ENCODE measurements around the gene GUCY1A2. TPM values are rescaled to one million over a fixed set of nuclear protein-coding genes. Genes with fewer than 3 reads are reported as not detected.

The GUCY1A2 gene
- total RNA-seq, 1 experiment from 2014 or later: 0.10 TPM

DNA sequence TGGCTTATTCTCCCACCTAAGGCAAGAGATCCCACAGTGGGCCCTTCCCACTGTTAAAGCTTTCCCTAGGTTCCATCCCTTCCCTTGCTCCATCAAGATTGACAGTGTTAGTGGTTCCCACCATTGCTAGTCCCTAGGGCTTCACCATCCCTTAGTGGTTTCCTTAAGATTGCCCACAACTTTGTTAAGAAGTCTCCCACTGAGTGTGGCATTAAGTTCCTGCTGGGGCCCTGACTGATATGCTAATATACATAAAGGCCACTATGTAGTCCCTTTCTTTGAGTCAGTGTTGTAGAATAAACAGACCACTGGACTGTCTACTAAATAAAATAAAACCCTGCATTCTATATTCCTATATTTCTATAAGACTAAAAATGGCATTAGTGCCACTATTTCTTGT lies 176.1 kb downstream of the GUCY1A2 start:
- H3K4me2 ChIP-seq (ENCODE audit: low read length): no peak overlapping the region
- ChIA-PET CTCF (no interaction called here), RAD21 (ENCODE audit: low non-redundant PET in 1 of 2, low total read pairs in 2 of 2, uncharacterized antibody in 2 of 2, unreplicated experiment in 2 of 2) (no interaction called here), POLR2A (no interaction called here)
- H2AFZ ChIP-seq (ENCODE audit: low read depth, low read length, poor library complexity, severe bottlenecking): no peak overlapping the region
- H4K20me1 ChIP-seq (ENCODE audit: insufficient read depth): no peaks in the 10 kb centered on the region
- BruUV-seq (replicated peaks): no TSS peak
- no peaks in the 10 kb centered on the region for H3K36me3 ChIP-seq (ENCODE audit: control insufficient read depth in 1 of 2, insufficient read depth in 2 of 2, low read length in 2 of 2)
- H3K4me3 ChIP-seq (replicated peaks in 1 of 2; ENCODE audit: low read depth in 1 of 2, low read length in 2 of 2): no peak overlapping the region
- no peak for DNase-seq (ENCODE audit: low read depth, low spot score)
- H3K9ac ChIP-seq (ENCODE audit: low read length): no peak overlapping the region
- no peaks in the 10 kb centered on the region for H3K4me1 ChIP-seq (ENCODE audit: control insufficient read depth in 1 of 2, insufficient read depth in 2 of 2, low read length in 2 of 2)
- no peaks in the 10 kb centered on the region for H3K79me2 ChIP-seq (ENCODE audit: insufficient read depth, low read length)
- H3K27ac ChIP-seq (ENCODE audit: low read depth, low read length): no peak overlapping the region
- no peaks in the 10 kb centered on the region for H3K9me3 ChIP-seq (ENCODE audit: control insufficient read depth in 1 of 2, insufficient read depth in 1 of 2, low read depth in 1 of 2, low read length in 2 of 2)
- H3K27me3 ChIP-seq (ENCODE audit: insufficient read depth, low read length): 0 out of 2 replicates have a peak, but pooled peaks cover 4% of the 10 kb centered on the region
- no peak for ATAC-seq
- no peaks in the 10 kb centered on the region for H3K9me2 ChIP-seq (ENCODE audit: insufficient read depth)
- intact Hi-C loops (cut with micrococcal nuclease): no loop called here
- TF ChIP-seq YY1 (IDR thresholded peaks at IDR 0.05; ENCODE audit: extremely low read depth, insufficient replicate concordance, low read depth, low read length): no peak
- TF ChIP-seq POLR2AphosphoS5 (IDR thresholded peaks at IDR 0.05; ENCODE audit: low read depth, low read length): no peak
- TF ChIP-seq, protein P1, sequence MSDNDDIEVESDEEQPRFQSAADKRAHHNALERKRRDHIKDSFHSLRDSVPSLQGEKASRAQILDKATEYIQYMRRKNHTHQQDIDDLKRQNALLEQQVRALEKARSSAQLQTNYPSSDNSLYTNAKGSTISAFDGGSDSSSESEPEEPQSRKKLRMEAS (IDR thresholded peaks at IDR 0.05): no peak
- no peak for TF ChIP-seq SRF (IDR thresholded peaks at IDR 0.05; ENCODE audit: low read depth)
- TF ChIP-seq CEBPB (IDR thresholded peaks at IDR 0.05; ENCODE audit: low read depth): no peak
- TF ChIP-seq ELF1 (IDR thresholded peaks at IDR 0.05; ENCODE audit: borderline replicate concordance, low read depth): no peak
- no peak for TF ChIP-seq ZNF274 (IDR thresholded peaks at IDR 0.05; ENCODE audit: low read depth, low read length)
- TF ChIP-seq CBX3 (IDR thresholded peaks at IDR 0.05; ENCODE audit: low read depth): no peak
- TF ChIP-seq, protein P2, sequence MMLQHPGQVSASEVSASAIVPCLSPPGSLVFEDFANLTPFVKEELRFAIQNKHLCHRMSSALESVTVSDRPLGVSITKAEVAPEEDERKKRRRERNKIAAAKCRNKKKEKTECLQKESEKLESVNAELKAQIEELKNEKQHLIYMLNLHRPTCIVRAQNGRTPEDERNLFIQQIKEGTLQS (IDR thresholded peaks at IDR 0.05): no peak
- no peak for TF ChIP-seq RAD21 (IDR thresholded peaks at IDR 0.05; ENCODE audit: low read depth)
- TF ChIP-seq FOSL1 (IDR thresholded peaks at IDR 0.05; ENCODE audit: low read depth): no peak
- TF ChIP-seq POLR2A (IDR thresholded peaks at IDR 0.05; ENCODE audit: borderline replicate concordance, extremely low read depth, insufficient read depth, insufficient read length): no peak

DNA sequence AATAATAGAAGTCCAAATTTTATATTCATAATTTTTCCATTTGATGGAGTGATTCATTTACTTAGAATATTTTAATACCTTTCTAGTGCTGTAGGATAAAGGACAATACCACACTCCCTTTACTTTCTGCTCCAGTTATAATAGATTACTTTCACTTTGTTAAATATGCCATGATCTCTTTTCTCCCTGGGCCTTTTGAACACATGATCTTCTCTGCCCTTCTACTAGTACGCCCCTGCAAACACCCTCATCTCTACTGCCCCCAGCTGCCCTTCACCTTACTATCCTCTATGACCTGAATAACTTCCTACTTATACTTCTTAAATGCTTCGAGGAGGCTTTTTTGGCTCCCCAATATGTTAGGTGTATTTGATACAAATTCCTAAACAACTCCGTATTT lies 177.3 kb downstream of the GUCY1A2 start:
- Histone ChIP-seq H3K9me3 (ENCODE audit: control insufficient read depth in 1 of 2, insufficient read depth in 1 of 2, low read depth in 1 of 2, low read length in 2 of 2) (no peaks in the 10 kb centered on the region), H3K4me1 (ENCODE audit: control insufficient read depth in 1 of 2, insufficient read depth in 2 of 2, low read length in 2 of 2) (no peaks in the 10 kb centered on the region), H3K27ac (ENCODE audit: low read depth, low read length) (no peak overlapping the region), H3K9ac (ENCODE audit: low read length) (no peak overlapping the region), H3K9me2 (ENCODE audit: insufficient read depth) (no peaks in the 10 kb centered on the region), H2AFZ (ENCODE audit: low read depth, low read length, poor library complexity, severe bottlenecking) (no peak overlapping the region), H3K4me2 (ENCODE audit: low read length) (no peak overlapping the region), H3K27me3 (ENCODE audit: insufficient read depth, low read length) (0 out of 2 replicates have a peak, but pooled peaks cover 4% of the 10 kb centered on the region), H3K4me3 (replicated peaks in 1 of 2; ENCODE audit: low read depth in 1 of 2, low read length in 2 of 2) (no peak overlapping the region), H3K79me2 (ENCODE audit: insufficient read depth, low read length) (no peaks in the 10 kb centered on the region), H4K20me1 (ENCODE audit: insufficient read depth) (no peaks in the 10 kb centered on the region), H3K36me3 (ENCODE audit: control insufficient read depth in 1 of 2, insufficient read depth in 2 of 2, low read length in 2 of 2) (no peaks in the 10 kb centered on the region)
- TF ChIP-seq EZH2phosphoT487 (IDR thresholded peaks at IDR 0.05; ENCODE audit: borderline replicate concordance) (no peak), SIN3A (IDR thresholded peaks at IDR 0.05; ENCODE audit: low read depth) (no peak), RAD21 (IDR thresholded peaks at IDR 0.05; ENCODE audit: low read depth) (no peak), JUND (IDR thresholded peaks at IDR 0.05) (no peak)
- TF ChIP-seq, protein P3, sequence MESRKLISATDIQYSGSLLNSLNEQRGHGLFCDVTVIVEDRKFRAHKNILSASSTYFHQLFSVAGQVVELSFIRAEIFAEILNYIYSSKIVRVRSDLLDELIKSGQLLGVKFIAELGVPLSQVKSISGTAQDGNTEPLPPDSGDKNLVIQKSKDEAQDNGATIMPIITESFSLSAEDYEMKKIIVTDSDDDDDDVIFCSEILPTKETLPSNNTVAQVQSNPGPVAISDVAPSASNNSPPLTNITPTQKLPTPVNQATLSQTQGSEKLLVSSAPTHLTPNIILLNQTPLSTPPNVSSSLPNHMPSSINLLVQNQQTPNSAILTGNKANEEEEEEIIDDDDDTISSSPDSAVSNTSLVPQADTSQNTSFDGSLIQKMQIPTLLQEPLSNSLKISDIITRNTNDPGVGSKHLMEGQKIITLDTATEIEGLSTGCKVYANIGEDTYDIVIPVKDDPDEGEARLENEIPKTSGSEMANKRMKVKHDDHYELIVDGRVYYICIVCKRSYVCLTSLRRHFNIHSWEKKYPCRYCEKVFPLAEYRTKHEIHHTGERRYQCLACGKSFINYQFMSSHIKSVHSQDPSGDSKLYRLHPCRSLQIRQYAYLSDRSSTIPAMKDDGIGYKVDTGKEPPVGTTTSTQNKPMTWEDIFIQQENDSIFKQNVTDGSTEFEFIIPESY (IDR thresholded peaks at IDR 0.05; ENCODE audit: extremely low read depth, insufficient replicate concordance, low read length): no peak
- ChIA-PET CTCF (no interaction called here), RAD21 (ENCODE audit: low non-redundant PET in 1 of 2, low total read pairs in 2 of 2, uncharacterized antibody in 2 of 2, unreplicated experiment in 2 of 2) (no interaction called here), POLR2A (no interaction called here)
- no TSS peak for BruUV-seq (replicated peaks)
- intact Hi-C loops (cut with micrococcal nuclease): no loop called here
- DNase-seq (ENCODE audit: low read depth, low spot score): no peak
- ATAC-seq: no peak
